Measurements from ENCODE around the gene RDH14. TPM values are rescaled to one million over a fixed set of nuclear protein-coding genes. Genes with fewer than 3 reads are reported as not detected.

RDH14 gene
- total RNA-seq, 1 experiment from 2014 or later = 28.9 TPM

DNA sequence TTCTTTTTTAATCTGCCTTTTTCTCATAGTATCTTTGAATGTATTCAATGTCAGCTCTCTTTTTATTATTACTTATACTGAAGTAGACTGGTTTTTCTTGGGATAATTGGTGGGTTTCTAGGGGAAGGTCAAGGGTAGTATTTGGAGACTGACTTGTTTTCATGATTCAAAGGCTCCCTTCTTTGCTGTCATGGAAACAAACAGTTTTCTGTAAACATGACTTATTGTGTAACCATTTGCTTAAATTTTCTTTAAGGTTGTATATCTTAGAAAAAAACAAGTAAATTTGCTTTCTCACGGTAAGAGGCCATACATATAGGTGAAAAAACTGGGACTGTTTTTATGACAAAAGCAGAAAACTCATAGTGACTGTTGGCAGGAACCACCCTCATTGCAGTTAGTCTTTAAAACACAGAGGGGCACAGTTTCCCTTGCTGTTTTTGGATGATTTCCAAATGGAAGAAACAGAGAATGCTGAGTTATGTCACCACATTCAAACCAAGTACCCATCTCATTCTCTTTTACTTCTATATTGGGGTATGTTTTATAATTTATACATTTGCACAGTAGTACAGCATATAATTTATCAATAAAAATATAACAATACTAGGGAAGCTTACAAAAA is 5.8 kb upstream of the RDH14 start:
- no peak for DNase-seq (ENCODE audit: low read depth)

DNA sequence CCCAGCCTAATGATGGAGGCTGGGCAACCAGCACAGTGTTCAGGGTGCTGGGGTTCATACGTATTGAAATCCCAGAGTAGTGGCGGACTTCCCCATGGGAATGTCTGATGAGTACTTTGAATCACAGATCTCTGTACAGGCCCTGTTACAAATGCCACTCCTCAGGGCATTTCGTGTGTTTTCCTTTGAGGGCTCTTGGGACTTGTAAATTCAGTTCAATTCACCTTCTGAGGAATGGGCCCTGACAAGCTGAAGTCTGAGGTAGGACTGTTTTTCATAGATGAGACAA is 288 bp upstream of the RDH14 start:
- no peak for DNase-seq (ENCODE audit: low read depth)

DNA sequence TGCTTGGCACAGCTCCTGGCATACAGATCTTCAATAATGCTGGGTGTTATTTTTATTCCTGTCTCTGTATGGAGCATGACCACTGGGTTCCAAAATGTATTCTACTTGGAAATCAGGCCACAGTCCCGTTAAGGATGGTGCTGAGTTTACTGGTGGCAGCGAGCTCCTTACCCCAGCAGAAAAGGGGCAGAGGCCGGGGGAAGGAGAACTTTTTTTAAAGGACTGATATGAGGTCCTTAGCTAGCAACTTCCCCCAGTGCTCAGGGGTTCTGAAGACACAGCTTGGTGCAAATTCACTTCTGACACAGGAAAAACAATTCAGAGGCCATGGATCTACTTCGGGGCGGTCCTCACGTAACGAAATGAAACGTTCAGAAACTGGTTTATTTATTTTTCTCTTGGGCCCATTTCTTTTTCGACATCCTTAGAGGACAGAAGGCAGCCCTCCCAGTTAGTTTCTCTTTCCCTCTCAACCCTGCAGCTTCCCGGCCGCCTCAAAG is 872 bp downstream of the RDH14 start:
- DNase-seq (ENCODE audit: low read depth) = no peak

- DNase-seq (ENCODE audit: low read depth) = no peak
Observed at GRCh38 chr2:18558458-18558857, 2.0 kb downstream of the RDH14 start.

DNA sequence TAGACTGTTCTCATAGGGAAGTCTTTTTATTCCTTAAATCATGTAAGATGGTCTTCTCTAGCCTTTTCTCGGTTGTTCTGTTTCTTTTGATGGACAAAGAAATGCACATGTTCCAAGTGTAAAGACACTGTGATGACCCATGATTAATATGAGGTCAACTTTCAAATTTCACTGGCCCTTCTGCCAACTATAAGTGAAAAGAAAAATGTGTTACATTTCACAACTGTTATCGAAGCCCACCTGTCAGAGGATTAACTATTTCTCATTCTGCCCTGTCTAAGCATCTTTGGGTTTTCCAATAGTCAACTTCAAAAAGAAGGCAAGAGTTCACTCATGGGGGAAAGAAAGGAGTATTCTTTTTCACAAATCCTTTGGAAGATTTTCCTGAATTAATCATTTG is 3.3 kb downstream of the RDH14 start:
- no peak for DNase-seq (ENCODE audit: low read depth)

DNA sequence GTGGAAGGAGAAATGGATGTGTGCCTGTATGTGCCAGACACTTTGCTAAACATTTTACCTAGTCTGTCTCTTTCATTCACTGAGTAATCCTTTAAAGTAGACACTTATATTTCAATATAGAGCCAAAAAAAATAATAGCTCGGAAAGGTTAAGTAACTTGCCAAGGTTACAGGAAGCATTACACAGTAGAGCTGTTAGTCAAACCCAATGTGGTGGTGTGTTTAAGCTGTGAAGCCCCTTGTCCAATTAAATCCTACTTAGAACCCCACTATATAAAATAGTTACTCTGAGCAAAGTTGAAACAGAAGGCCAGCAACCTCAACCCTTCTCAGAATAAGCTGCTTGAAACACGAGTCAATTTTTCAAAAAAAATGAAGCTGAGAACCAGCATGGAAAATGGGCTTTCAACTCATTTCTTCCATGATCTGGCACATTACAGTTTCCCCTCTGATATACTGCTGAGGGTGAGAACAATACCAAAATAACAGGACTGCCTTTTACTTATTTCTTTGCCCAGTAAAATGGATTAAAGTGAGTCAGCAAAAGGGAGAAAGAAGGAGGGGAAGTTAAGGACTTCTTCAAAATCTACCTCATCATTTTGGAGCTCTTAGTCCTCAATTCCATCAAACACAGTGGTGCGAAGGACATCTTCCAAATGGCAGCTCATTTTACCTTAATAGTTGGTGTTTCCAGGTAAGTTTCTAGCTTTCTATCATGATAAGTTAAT is 7.9 kb downstream of the RDH14 start:
- peak; percentile 13 for DNase-seq (ENCODE audit: low read depth)

DNA sequence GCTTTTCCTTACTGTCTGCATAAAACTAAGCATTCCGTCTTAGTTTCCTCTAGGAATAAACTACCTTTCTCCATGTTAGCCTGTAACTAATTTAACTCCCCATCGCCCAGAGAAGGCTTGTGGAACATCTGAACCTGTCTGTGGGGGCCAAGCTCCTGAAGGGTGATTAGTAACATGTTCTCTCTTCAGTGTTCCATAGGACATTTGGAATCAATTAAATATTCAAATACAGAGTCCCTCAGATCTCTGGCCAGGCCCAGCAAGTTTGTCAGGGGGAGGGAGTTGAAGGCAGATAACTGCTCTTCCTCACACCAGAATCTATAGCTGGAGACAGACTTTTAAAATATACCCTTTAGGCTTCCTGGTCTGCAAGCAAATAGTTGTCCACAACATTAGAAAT is 8.8 kb downstream of the RDH14 start:
- DNase-seq (ENCODE audit: low read depth) = no peak

DNA sequence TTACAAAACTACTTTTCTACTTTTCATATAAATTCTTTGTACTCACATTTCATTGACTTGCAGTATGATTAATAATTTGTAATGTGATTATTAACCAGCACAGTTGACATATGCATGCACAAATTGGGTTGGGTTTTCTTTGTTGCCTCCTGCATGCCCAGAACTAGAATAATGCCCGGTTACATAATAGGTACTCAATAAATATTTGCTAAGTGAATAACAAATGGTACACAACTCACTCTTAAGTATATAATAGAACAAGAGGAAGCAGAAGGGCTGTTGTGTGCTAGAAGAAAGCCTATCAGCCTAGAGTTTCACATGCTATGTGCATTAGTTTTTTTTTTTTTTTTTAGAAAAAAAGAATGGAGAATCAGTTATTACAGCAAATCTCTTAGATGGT is 9.3 kb downstream of the RDH14 start:
- DNase-seq (ENCODE audit: low read depth) = no peak

- no peak for DNase-seq (ENCODE audit: low read depth)
Observed at GRCh38 chr2:18550433-18550832, 10.0 kb downstream of the RDH14 start.

DNA sequence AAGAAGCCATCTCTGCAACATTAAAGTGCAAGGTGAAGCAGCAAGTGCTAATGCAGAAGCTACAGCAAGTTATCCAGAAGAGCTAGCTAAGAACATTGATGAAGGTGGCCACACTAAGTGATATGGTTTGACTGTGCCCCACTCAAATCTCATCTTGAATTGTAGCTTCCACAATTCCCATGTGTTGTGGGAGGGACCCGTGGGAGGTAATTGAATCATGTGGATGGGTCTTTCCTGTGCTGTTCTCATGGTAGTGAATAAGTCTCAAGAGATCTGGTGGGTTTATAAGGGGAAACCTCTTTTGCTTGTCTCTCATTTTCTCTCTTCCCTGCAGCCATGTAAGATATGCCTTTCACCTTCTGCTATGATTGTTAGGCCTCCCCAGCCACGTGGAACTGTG is 11.4 kb downstream of the RDH14 start:
- no peak for DNase-seq (ENCODE audit: low read depth)

DNA sequence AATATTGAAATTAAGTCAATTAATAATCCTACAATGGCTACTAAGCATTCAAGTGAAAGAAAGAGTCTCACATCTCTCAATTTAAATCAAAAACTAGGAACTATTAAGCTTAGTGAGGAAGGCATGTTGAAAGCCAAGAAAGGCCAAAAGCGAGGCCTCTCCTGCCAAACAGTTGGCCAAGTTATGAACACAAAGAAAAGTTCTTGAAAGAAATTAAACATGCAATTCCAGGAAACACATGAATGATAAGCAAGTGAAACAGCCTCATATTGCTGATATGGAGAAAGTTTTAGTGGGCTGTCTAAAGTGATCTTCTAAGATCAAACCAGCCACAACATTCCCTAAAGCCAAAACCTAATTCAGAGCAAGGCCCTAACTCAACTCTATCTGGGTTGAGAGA is 11.8 kb downstream of the RDH14 start:
- DNase-seq (ENCODE audit: low read depth) = no peak

- DNase-seq (ENCODE audit: low read depth) = no peak
Observed at GRCh38 chr2:18546567-18546966, 13.9 kb downstream of the RDH14 start.

DNA sequence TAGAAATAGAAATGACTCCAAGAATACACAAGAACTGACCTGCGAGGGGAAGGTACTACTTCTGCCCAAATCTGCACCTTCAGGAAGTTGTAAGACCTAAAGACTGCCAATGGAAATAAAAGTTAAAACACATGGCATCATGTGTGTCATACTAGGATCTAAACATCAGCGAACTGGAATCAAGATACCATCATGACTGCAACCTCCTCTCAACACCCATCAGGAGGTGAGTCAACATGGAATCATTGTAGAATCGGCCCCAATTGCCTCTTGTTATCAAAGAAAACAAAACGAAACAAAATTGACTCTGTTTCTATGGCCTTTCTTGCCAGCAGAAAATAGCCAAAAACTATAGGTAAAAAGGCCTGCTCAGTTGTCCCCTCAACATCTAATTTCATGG is 15.1 kb downstream of the RDH14 start:
- peak; percentile 61 for DNase-seq (ENCODE audit: low read depth)

- DNase-seq (ENCODE audit: low read depth) = no peak
Observed at GRCh38 chr2:18544171-18544570, 16.3 kb downstream of the RDH14 start.

- no peak for DNase-seq (ENCODE audit: low read depth)
Observed at GRCh38 chr2:18540872-18541271, 19.6 kb downstream of the RDH14 start.

DNA sequence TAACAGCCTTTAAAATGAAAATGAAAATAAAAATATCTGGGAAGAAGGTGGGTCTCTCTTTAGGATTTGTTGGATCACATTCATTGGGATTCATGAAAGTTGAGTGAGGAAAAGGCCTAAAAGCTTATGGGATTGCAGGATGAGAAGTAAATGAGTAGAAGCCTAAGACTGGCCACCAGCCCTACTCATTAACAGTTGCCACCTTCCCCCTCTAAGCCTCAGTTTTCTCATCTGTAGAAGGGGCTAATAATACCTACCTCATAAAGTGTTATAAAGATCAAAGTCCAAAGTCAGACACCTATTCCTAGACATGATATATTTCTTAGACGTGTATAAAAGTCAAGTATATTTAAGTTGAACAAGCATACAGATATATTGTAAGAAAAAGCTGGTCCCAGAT is 23.8 kb downstream of the RDH14 start:
- no peak for DNase-seq (ENCODE audit: low read depth)

DNA sequence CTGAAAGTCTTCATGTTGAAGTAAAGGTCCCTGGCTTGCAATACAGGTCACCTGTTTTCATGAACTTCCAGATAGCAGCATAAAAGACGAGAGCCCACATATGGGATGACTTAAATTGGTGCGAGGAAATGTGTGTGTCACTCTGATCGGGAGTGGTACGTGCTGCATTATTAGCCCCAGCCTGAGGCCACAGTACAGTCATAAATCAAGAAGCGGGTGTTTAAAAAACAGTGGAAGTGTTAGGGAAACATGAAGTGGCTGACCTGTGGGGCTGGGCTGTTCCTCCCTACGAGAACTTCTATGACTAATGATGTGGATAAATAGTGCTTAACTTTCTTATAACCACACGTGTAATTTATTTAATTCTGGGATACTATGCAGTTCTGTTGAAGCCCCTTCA is 24.4 kb downstream of the RDH14 start:
- peak; percentile 11 for DNase-seq (ENCODE audit: low read depth)

DNA sequence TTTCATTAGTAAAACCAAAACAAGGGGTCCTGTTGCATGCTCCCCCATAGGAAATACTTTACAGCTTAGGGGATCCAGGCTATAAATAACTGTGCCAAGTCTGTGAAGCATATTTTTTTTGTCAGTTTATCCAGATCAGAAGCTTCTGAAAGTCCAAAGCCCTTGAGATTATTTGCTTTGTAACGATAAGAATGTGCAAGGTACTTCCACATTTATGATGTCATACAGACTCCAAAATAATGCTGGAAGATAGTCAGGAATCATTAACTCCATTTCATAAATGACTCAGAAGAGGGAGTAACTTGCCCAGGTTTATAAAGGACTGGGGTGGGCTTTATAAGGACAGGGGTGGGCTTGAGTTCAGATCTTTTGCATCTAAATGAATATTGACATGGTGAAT is 29.3 kb downstream of the RDH14 start:
- no peak for DNase-seq (ENCODE audit: low read depth)

DNA sequence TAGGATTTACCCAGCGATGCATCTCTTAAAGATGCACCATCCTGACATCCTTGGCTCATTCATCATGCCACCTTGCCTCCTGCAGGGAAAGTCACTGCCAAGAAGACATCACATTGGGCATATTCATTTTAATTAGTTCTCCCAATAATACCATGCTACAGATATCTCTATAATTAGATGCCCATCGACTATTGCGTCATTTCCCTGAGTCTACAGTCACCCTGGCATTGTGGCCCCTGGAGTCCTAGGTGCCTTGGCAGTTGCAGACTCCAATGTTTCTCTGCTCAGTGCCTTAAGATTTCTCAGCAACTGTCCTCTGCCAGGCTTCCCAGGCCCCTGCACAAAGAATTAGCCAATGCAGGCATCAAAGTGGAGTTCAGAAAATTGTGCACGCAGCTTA is 32.6 kb downstream of the RDH14 start:
- DNase-seq (ENCODE audit: low read depth) = no peak

- DNase-seq (ENCODE audit: low read depth) = no peak
Observed at GRCh38 chr2:18527326-18527725, 33.1 kb downstream of the RDH14 start.

GRCh38 chr2:18526429-18526828 is 34.0 kb downstream of the RDH14 start:
- DNase-seq (ENCODE audit: low read depth) = no peak

DNA sequence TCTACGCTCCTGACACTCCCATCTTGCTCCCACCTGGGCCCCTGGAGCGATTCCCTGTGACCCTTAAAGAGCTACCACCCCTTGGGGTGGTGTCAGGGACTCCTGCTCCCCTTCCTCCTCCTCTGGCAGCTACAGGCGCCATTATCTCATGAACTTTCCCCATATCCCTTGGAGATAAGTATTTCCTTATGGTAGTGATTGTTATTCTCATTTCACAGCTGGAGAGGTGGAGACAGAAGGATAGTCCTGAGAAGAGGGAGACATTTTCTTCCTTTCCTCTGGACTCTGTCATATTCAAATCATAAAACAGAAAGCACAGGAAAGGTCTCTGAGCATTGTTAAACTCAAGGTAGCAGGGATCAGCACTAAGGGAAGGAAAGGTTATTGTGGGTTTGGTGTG is 34.6 kb downstream of the RDH14 start:
- DNase-seq (ENCODE audit: low read depth) = no peak

DNA sequence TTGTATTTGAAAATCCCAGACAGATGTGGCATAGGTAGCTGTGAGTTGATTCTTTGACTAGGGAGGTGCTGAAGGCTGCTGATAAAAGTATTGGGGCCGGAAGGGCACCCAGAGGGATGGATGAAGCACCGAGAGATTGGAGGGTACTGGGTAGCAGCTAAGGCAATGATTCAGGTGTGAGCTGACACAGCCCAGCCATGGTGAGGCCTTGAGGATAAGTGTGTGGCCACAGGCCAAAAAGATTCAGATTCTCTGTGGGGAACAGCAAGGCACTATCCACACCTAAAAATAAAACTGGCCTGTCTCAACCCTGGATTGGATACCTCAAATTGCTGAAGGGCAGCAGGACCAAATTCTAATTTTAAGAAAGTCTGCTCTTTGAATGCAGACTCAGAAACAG is 35.2 kb downstream of the RDH14 start:
- DNase-seq (ENCODE audit: low read depth) = no peak

Measured in Daoy (cell line).